DMS53 treated with DMSO at 0.1 percent for 48 hours (cell line): ENCODE results near the gene UBE2E2.
"Not testable (repeated sequence)": the region's sequence is repeated elsewhere in the genome, so short reads cannot be mapped to it uniquely, and the experiment has no call there.

Source experiments
- DNase-seq: peaks from one replicate; lab custom pipeline; 2025; ENCODE audit not compliant: unreplicated experiment; lab: John Stamatoyannopoulos, UW

UBE2E2 gene

GRCh38 chr3:23202921-23203707 lies at the start of gene UBE2E2:
UBE2E2 (plus strand) TSS chr3:23203327.
- DNase-seq, result no peak

GRCh38 chr3:23153436-23153835 lies 49.7 kb upstream of the UBE2E2 start:
- no peak for DNase-seq

GRCh38 chr3:23157331-23157730 lies 45.8 kb upstream of the UBE2E2 start:
- no peak for DNase-seq

GRCh38 chr3:23159929-23160328 lies 43.2 kb upstream of the UBE2E2 start:
- DNase-seq, result no peak

GRCh38 chr3:23161308-23161707 lies 41.8 kb upstream of the UBE2E2 start:
- no peak for DNase-seq

GRCh38 chr3:23161896-23162570 lies 41.1 kb upstream of the UBE2E2 start:
- no peak for DNase-seq

- DNase-seq, result peak; percentile 8
Measured at GRCh38 chr3:23162934-23163333, 40.2 kb upstream of the UBE2E2 start.

GRCh38 chr3:23164746-23165145 lies 38.4 kb upstream of the UBE2E2 start:
- no peak for DNase-seq

- no peak for DNase-seq
Measured at GRCh38 chr3:23165571-23165970, 37.6 kb upstream of the UBE2E2 start.

- DNase-seq, result no peak
Measured at GRCh38 chr3:23166276-23166675, 36.9 kb upstream of the UBE2E2 start.

GRCh38 chr3:23166845-23167244 lies 36.3 kb upstream of the UBE2E2 start:
- no peak for DNase-seq

GRCh38 chr3:23169551-23169950 lies 33.6 kb upstream of the UBE2E2 start:
- no peak for DNase-seq

GRCh38 chr3:23170291-23170690 lies 32.8 kb upstream of the UBE2E2 start:
- no peak for DNase-seq

GRCh38 chr3:23172059-23172458 lies 31.1 kb upstream of the UBE2E2 start:
- peak; percentile 57 for DNase-seq

GRCh38 chr3:23174426-23175039 lies 28.6 kb upstream of the UBE2E2 start:
- no peak for DNase-seq

- DNase-seq, result no peak
Measured at GRCh38 chr3:23175341-23176083, 27.6 kb upstream of the UBE2E2 start.

- DNase-seq, result not testable (repeated sequence)
Measured at GRCh38 chr3:23176839-23177238, 26.3 kb upstream of the UBE2E2 start.

- no peak for DNase-seq
Measured at GRCh38 chr3:23182996-23183513, 20.1 kb upstream of the UBE2E2 start.

- DNase-seq, result no peak
Measured at GRCh38 chr3:23183731-23184130, 19.4 kb upstream of the UBE2E2 start.

GRCh38 chr3:23185861-23186260 lies 17.3 kb upstream of the UBE2E2 start:
- DNase-seq, result no peak

GRCh38 chr3:23189187-23189586 lies 13.9 kb upstream of the UBE2E2 start:
- no peak for DNase-seq
